Measurements from ENCODE around the gene PROZ. TPM values are rescaled to one million over a fixed set of nuclear protein-coding genes. Genes with fewer than 3 reads are reported as not detected.
A peak's percentile ranks its signal among the peaks of the same experiment; 100 is the strongest.

Gene PROZ
- total and polyA plus RNA-seq, 2 donors (not counting 1 experiment from before 2014, with no cell fraction given), result not detected

- H3K79me2 ChIP-seq (ENCODE audit: control insufficient read depth, insufficient read depth, low read length), result peaks cover 90% of the 10 kb centered on the region
- no peak overlapping the region for H3K4me3 ChIP-seq (replicated peaks in 1 of 4; ENCODE audit: control extremely low read depth in 1 of 4, insufficient read depth in 1 of 4, low read depth in 3 of 4, low read length in 4 of 4)
- no peak for TF ChIP-seq EZH2 (IDR thresholded peaks at IDR 0.05; ENCODE audit: low read length, missing control alignments)
- TF ChIP-seq CTCF (conservative IDR thresholded peaks at IDR 0.05 in 1 of 2, IDR thresholded peaks at IDR 0.05 in 1 of 2; ENCODE audit: low read depth in 1 of 2, low read length in 2 of 2), result no peak
- no peak overlapping the region for H3K27ac ChIP-seq (ENCODE audit: insufficient read depth, low read length)
- no peaks in the 10 kb centered on the region for H4K20me1 ChIP-seq (ENCODE audit: control insufficient read depth, extremely low read depth, insufficient read depth, low read length)
- no peak overlapping the region for H3K9ac ChIP-seq (ENCODE audit: insufficient read depth, low read length)
- peaks cover 10% of the 10 kb centered on the region for H3K4me1 ChIP-seq (ENCODE audit: control insufficient read depth, extremely low read depth, insufficient read depth, low read length)
- H3K9me3 ChIP-seq (ENCODE audit: control insufficient read depth, insufficient read depth, low read depth, low read length), result no peaks in the 10 kb centered on the region
- no peak for DNase-seq (ENCODE audit: low read depth in 2 of 2)
- H3K36me3 ChIP-seq (ENCODE audit: control insufficient read depth, insufficient read depth, low read length), result peaks cover 2% of the 10 kb centered on the region
- H3K27me3 ChIP-seq (ENCODE audit: control insufficient read depth, insufficient read depth, low read length), result no peaks in the 10 kb centered on the region
- no peak overlapping the region for H2AFZ ChIP-seq (ENCODE audit: low read length)
- no peak overlapping the region for H3K4me2 ChIP-seq (ENCODE audit: extremely low read depth, insufficient read depth, low read length)
These were observed 45.9 kb downstream of the PROZ start for GRCh38 chr13:113204378-113204734.

- H3K4me2 ChIP-seq (ENCODE audit: extremely low read depth, insufficient read depth, low read length), result peak overlapping the region; percentile 41
- H3K9ac ChIP-seq (ENCODE audit: insufficient read depth, low read length), result no peak overlapping the region
- DNase-seq (ENCODE audit: low read depth in 2 of 2), result peak; percentile 59 to 76
These were observed 47.0 kb downstream of the PROZ start for GRCh38 chr13:113205428-113205931.

GRCh38 chr13:113207460-113207859 is 49.0 kb downstream of the PROZ start:
- TF ChIP-seq EZH2 (IDR thresholded peaks at IDR 0.05; ENCODE audit: low read length, missing control alignments) (no peak), CTCF (conservative IDR thresholded peaks at IDR 0.05 in 1 of 2, IDR thresholded peaks at IDR 0.05 in 1 of 2; ENCODE audit: low read depth in 1 of 2, low read length in 2 of 2) (no peak)
- H3K36me3 ChIP-seq (ENCODE audit: control insufficient read depth, insufficient read depth, low read length), result peaks cover 7% of the 10 kb centered on the region
- peak overlapping the region; percentile 52 for H3K4me2 ChIP-seq (ENCODE audit: extremely low read depth, insufficient read depth, low read length)
- peaks cover 87% of the 10 kb centered on the region for H3K79me2 ChIP-seq (ENCODE audit: control insufficient read depth, insufficient read depth, low read length)
- no peak for DNase-seq (ENCODE audit: low read depth in 2 of 2)
- no peak overlapping the region for H2AFZ ChIP-seq (ENCODE audit: low read length)
- H3K4me3 ChIP-seq (replicated peaks in 1 of 4; ENCODE audit: control extremely low read depth in 1 of 4, insufficient read depth in 1 of 4, low read depth in 3 of 4, low read length in 4 of 4), result peak overlapping the region; percentile 45 to 99 (median 73)
- peak overlapping the region; percentile 98 for H3K27ac ChIP-seq (ENCODE audit: insufficient read depth, low read length)
- H3K9me3 ChIP-seq (ENCODE audit: control insufficient read depth, insufficient read depth, low read depth, low read length), result no peaks in the 10 kb centered on the region
- H4K20me1 ChIP-seq (ENCODE audit: control insufficient read depth, extremely low read depth, insufficient read depth, low read length), result no peaks in the 10 kb centered on the region
- no peaks in the 10 kb centered on the region for H3K27me3 ChIP-seq (ENCODE audit: control insufficient read depth, insufficient read depth, low read length)
- peaks cover 9% of the 10 kb centered on the region for H3K4me1 ChIP-seq (ENCODE audit: control insufficient read depth, extremely low read depth, insufficient read depth, low read length)
- H3K9ac ChIP-seq (ENCODE audit: insufficient read depth, low read length), result peak overlapping the region; percentile 98

More at GRCh38 chr13:113205428-113205931, 47.0 kb downstream of the PROZ start:
- Histone ChIP-seq H3K27ac (ENCODE audit: insufficient read depth, low read length) (peak overlapping the region; percentile 15), H3K4me3 (replicated peaks in 1 of 4; ENCODE audit: control extremely low read depth in 1 of 4, insufficient read depth in 1 of 4, low read depth in 3 of 4, low read length in 4 of 4) (no peak overlapping the region), H3K4me1 (ENCODE audit: control insufficient read depth, extremely low read depth, insufficient read depth, low read length) (peaks cover 10% of the 10 kb centered on the region), H3K27me3 (ENCODE audit: control insufficient read depth, insufficient read depth, low read length) (no peaks in the 10 kb centered on the region), H4K20me1 (ENCODE audit: control insufficient read depth, extremely low read depth, insufficient read depth, low read length) (no peaks in the 10 kb centered on the region), H3K9me3 (ENCODE audit: control insufficient read depth, insufficient read depth, low read depth, low read length) (no peaks in the 10 kb centered on the region), H2AFZ (ENCODE audit: low read length) (no peak overlapping the region), H3K36me3 (ENCODE audit: control insufficient read depth, insufficient read depth, low read length) (peaks cover 2% of the 10 kb centered on the region), H3K79me2 (ENCODE audit: control insufficient read depth, insufficient read depth, low read length) (peaks cover 86% of the 10 kb centered on the region)
- TF ChIP-seq EZH2 (IDR thresholded peaks at IDR 0.05; ENCODE audit: low read length, missing control alignments) (no peak), CTCF (conservative IDR thresholded peaks at IDR 0.05 in 1 of 2, IDR thresholded peaks at IDR 0.05 in 1 of 2; ENCODE audit: low read depth in 1 of 2, low read length in 2 of 2) (no peak)
